Activated CD4-positive, alpha-beta T cell treated with anti-CD3 and anti-CD28 coated beads for 48 hours (primary cell): ENCODE data around the gene BATF2.
"Not testable (repeated sequence)": the region's sequence is repeated elsewhere in the genome, so short reads cannot be mapped to it uniquely, and the experiment has no call there.

Source experiments
- DNase-seq: peaks from one replicate; pipeline ENCODE4 v3.0.0-alpha.2; 2020

BATF2 gene

DNA sequence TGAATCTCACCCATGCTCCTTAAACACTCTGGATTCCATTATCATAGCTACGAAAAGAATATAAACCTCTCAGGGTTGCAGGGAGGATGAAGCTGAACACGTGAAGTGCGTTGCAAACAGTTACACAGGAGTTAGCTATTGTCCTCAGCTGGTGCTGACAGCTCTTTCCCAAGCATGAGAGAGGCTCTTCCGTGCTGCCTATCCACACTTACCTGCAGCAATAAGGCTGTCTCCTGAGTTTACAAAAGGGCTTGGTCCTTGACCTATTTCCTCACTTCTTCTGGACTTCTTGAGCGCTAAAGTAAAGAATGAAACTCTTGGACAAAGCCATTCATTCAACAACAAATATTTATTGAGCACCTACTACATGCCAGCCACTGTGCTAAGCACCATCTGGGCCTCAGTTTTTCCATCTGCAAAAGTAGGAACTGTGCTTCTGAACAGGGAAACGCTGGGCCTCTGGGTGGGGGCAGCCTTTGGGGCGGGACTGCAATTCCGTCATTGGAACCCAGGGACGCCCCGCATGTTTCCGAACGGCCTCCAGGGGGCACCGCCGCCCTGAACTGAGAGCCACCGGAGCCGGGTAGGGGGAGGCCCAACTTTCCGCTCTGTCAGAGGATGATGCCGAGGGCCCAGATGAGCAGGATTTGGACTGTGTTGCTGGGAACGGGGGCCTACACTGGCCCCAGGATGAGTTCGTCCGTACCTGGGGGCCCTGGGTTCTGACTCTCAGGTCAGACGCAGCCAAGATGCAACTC is 16.5 kb upstream of the BATF2 start:
- DNase-seq: peak; percentile 95

DNA sequence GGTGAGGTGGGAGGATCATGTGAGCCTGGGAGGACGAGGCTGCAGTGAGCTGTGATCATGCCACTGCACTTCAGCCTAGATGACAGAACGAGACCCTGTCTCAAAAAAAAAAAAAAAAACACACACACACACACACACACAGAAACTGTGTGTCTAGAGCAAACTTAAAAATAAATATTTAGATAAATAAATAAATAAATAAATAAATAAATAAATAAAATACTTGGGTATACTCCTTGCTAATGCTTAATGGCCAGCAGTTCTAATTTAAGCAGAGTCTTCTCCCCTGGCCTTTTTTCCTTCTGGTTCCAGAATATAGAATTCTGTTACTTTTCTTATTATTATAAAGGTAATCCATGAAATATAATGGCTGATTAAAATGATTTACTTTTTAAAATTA is 12.1 kb upstream of the BATF2 start:
- DNase-seq: no peak

DNA sequence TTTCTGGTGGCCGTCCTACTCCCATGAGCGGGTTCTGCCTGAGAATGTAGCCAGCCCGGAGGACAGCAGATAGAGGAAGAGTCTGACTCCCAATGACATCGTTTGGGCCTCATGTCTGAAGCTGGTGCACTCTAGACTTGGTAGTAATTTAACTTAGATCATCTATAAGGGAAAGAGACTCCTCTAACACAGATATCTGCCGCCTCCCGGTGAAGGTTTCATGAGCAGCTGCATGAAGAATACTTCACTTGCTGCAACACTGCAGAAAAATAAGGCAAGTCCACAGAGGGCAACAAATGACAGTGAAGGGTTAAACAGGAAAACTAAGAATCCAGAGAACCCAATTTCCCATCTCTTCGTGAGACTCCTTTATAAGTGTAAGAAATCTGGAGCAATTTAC is 11.2 kb upstream of the BATF2 start:
- DNase-seq: no peak

DNA sequence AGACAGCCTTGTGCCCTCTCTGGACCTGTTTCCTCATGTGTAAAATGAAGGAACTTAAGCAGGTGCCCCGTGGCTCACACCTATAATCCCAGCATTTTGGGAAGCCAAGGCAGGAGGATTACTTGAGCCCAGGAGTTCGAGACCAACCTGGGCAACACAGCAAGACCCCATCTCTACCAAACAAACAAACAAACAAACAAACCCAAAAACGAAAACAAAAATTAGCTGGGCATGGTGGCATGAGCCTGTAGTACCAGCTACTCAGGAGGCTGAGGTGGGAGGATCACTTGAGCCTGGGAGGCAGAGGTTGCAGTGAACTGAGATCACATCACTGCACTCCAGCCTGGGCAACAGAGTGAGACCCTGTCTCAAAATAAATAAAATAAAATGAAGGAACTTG is 7.2 kb upstream of the BATF2 start:
- DNase-seq: not testable (repeated sequence)

DNA sequence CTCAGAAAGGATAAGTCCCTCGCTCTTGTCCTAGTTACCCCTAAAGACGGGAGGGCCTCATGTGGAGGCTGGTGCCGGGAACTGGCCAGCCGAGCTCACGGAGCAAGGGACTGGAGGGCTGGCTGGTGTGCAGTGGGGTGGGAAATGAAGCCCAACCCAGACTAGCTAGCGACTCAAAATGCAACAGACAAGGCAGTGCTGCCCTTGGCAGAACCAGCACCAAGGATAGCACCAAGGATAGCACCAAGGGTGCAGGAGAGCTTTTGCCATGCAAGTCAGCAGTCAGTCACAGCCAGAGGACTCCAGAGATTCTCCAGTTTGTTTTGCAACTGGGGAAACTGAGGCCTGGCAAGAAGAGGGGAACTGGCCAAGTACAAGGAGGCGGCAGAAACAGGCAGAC is 6.5 kb upstream of the BATF2 start:
- no peak for DNase-seq

DNA sequence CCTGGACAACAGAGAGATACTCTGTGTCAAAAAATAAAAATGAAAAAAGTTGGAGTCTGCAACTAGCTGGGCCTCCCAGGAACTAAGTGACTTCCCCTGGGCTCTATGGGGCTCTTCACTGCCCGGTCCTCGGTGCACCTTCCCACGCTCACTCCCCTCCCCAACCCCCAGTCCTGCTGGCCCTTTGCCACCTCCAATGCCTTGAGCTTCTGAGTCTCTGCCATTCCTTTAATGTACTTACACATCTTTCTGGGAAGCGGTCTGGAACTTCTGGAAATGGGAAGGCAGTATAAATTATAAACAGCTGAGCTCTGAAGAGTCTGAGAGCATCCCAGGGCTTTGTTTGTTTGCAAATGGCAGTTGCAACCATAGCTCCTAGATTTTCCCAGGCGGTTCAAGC is 5.9 kb upstream of the BATF2 start:
- no peak for DNase-seq

DNA sequence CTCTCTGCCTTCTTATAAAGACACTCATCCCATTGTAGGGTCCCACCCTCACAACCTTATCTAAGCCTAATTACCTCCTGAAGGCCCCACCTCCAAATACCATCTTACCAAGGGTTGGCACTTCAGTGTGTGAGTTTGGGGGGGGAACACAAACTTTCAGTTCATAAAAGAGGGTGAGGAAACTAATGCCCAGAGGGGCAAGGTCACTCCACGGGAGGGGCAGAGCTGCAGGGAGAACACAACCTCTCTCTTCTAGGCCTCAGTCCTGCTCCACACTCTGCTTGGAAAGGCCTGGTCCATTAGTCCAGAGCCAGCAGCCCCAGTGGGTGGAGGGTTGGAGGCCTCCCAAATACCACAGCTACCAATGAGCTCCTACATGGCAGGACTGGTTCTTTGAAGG is 2.7 kb upstream of the BATF2 start:
- no peak for DNase-seq

DNA sequence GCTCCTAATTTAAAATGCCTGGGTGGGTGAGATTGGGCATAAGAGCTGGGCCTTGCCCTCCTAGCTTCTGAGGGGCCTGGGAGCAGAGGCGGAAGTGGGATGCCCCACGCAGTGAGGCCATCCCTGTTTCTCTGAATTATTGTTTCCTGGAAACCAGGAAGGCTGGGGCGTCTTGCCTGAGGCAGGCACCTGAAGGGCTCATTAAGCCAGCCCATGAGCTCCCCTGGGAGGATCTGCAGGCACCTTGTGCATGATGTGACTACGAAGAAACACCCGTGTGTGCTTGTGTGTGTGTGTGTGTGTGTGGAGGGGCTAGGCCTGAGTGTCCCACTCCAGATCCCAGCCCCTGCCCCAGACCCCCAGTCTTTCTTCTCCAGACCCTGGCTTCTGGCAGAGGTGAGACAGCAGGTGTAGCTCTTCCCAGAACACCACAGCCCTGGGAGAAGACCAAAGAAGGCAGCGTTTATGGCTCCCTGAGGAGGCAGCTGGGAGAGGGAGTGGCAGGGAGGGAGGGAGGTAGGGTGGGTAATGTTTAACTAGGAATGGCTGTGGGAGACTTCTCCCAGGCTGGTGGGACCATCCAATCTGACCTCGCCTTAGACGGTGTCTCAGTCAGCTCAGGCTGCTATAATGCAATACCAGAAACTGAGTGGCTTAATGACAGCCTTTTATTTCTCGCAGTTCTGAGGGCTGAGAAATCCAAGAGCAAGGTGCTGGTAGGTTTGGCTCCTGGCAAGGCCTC is 2.1 kb upstream of the BATF2 start:
- no peak for DNase-seq

DNA sequence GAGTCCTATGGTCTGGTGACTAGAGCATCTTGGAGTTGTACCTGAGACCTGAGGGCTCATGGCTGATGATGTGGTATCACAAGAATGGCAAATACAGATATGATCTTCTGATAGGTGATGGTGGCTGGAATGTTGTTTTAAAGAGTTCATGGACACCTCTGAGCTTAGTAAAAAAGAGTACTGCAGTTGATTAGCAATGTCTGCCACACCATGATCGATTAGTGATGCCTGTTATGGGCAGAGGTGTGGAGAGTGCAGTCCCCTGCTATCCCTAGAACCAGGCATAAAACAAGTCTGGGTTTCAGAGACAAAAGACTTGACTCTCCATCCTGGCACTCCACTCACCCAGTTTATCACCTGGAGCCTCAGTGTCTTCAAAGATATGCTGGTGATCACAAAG is 1.4 kb upstream of the BATF2 start:
- peak; percentile 36 for DNase-seq

DNA sequence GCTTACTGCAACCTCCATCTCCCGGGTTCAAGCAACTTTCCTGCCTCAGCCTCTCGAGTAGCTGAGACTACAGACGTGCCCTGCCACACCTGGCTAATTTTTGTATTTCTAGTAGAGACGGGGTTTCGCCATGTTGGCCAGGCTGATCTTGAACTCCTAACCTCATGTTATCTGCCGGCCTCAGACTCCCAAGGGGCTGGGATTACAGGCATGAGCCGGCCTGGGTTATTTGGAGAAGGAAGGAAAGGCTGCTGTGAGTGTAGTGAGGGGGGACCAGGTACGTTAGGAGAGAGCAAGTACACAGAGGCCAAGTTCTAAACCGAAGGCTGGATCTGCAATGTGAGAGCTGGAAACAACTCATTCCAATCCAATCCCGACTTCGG is 453 bp downstream of the BATF2 start:
- no peak for DNase-seq

DNA sequence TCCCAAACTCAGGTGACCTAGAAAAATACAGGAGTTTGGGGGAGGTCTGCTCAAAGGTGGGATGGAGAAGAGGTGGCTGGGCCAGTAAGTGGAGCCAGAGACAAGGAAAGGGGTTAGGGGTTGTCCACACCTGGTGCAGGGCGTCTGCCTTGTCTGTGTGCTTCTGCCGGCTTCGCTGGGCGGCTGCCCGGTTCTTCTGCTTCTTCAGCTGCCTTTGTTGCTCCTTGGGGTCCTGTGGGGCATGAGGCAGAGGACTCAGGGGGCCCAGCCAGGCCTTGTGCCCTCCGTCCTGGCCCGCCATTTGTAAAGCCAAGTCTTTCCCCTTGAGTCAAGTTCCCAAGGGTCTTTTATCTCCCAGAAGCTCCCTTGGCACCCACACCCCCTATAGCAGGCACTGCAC is 2.5 kb downstream of the BATF2 start:
- DNase-seq: no peak

DNA sequence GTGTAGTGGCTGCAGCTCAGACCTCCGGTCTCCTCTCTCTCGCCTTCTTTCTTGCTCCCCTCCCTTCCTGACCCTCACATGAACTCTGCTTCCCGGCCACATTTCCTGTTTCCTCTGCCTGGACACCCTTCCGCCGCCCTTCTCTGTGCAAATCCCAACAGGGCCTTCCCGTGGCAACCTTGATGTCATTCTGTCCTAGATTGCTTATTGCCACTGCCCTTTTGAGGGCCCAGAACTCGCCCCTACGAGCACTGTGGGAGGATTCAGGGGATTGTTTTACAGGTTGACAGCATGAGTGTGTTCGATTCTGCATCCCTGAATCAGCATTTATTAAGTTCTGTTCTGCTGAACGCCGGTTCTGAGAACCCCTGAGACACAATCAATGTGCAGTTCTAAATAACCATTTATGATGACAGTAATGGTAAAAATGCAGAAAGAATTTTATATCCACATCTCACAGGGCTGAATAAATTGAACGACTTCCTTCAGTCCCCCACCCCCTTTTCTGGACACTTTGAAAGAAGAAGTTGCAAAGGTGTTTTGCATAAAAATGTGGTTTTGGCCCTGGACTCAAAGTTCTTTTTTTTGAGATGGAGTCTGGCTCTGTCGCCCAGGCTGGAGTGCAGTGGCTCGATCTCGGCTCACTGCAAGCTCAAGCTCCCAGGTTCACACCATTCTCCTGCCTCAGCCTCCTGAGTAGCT is 6.4 kb downstream of the BATF2 start:
- no peak for DNase-seq

DNA sequence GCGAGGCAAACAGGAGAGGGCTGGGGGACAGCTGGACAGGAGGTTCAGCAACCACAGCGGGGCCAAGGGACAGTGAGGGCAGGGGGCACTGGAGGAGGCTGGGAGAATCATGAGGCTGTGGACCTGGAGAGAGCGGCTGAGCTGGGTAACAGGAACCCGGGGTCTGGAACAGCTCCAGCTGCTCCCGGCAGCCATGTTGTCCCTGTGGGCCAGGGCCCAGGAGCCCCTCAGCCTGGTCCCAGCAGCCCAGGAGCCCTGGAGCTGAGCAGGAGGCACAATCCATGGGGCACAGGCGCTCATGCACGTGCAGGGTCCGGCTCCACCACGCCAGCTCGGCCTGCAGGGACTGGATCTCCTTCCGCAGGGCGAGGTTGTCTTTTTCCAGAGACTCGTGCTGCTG is 7.4 kb downstream of the BATF2 start:
- no peak for DNase-seq

DNA sequence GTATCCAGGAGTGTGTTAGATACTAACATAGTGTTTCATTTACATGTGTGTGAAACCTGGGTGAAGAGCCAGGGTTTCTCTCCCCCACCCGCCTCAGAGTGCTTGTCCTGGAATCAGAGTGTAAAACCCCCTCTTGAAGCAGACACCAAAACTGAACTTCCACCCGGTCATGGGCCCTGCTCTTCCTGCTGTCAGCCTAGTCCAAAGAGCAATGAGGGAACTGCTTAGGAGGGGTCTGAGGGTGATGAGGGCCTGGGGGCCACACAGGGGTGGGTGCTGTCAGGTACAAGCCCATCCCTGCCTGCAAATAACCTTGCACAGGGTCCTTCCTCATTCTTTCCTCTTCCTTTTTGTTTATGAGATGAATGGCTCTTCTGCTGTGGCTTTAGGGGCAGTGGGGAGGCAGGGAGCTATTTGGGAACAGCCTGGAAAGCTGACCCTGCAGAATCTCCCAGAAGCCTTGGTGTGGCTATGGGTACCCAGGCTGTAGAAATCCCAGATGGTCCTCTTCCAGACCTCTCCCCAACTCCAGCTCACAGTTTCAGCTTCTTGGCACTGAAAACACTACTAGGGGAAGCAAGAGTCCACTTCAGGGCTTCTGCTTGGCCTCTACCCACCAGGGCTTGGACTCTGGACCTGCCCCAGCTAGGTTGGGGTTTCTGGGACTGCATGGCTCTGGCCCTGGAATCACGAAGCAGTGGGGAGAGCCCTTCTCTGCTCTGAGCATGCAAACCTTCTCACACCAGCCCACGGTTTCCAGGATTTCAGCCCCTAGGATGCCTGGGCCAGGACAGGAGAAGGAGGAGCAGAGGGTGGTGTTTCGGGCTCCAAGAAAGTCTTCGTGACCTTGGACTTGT is 8.5 kb downstream of the BATF2 start:
- DNase-seq: no peak

DNA sequence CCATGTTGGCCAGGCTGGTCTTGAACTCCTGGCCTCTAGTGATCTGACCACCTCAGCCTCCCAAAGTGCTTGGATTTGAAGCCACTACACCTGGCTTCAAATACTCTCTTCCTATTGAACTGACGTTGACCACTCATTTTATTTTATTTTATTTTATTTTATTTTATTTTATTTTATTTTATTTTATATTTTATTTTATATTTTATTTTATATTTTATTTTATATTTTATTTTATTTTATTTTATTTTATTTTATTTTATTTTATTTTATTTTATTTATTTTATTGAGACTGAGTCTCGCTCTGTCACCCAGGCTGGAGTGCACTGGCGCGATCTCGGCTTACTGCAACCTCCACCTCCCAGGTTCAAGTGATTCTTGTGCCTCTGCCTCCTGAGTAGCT is 13.4 kb downstream of the BATF2 start:
- DNase-seq: not testable (repeated sequence)

DNA sequence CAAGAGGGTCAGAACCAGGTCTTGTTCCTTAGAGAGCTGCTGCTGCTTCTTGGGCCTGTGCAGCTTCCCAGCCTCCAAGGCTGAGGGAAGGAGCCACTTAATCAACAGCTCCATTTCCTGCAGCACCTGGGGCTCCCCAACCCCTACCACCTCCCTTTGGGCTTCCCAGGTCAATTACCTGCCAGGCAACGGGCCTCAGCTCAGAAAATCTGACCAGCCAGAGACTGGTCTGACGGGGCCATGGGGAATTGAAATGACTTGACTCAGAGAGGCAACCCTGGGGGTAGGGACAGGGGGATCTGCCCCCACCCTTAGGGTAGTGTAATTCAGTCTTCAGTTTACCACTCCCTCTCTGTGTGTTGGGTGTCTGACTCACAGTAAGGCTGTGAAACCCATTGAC is 20.1 kb downstream of the BATF2 start:
- no peak for DNase-seq

DNA sequence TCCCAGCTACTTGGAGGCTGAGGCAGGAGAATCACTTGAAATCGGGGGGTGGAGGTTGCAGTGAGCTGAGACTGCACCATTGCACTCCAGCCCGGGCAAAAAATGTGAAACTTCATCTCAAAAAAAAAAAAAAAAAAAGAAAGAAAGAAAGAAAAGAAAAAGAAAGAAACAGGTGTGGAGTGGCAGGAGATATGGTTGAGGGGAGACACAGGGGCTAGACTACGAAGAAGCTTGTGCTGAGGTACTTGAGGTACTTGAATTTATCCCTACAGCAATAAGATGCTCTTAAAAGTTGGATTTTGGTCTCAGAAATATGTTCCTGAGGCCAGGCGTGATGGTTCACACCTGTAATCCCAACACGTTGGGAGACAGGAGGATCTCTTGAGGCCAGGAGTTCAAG is 22.6 kb downstream of the BATF2 start:
- no peak for DNase-seq

DNA sequence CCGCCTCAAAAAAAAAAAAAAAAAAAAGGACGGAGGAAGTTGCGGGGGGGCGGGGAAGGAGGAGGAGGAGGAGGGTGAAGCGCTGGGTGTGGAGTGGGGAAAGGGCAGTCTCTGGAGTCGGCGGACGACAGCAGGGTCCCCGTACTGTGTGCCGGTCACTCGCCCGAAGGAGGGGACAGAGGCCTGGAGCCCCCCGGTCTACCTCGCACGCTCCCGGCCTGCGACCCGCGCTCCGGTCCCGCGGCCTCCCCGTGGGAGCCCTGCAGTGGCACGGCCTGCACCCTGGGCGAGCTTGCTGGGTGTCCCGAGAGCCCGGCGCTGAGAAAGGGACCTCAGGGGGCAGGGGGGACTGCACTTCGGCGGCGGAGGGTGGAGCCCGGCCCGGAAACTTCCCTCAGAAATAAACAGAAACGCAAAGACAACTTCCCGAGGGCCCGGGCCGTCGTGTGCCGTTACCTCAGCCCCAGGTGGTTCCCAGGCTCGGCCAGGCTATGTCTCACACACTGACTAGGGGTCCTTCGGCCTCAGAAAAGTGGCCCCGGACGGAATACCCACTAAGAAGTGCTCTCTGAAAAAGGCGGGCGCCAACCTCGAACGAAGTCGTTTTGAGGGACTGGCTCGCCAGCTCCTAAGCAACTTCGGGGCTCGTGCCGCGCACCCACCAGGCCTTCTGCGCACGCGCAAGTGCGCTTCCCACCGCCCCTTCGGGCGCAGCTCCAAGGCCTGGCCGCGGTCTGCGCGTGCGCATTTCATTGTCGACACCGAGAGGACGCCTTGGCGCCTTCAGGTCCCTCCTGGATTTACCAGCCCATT is 25.1 kb downstream of the BATF2 start, which contains the start of gene MAJIN:
Gene MAJIN (minus strand): TSS at position 688 of the 813 bp plus-strand sequence. CDS start 12,703 bp downstream, outside the sequence.
- peak; percentile 96 for DNase-seq

DNA sequence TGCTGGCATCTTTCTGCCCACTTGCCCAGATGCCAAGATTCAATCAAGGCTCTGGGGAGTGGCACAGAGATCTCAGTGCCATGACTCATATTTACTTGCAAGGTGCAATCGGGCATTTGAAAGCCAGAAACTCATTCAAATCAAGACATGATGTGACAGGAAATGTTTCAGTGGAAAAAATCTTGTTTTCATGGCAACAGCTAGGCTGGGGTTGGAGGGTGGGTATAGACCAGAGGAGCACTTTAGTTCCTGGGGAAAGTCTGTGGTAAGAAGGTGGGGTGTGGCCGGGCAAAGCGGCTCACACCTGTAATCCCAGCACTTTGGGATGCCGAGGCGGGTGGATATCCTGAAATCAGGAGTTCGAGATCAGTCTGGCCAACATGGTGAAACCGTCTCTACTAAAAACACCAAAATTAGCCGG is 26.0 kb downstream of the BATF2 start:
- DNase-seq: peak; percentile 49

DNA sequence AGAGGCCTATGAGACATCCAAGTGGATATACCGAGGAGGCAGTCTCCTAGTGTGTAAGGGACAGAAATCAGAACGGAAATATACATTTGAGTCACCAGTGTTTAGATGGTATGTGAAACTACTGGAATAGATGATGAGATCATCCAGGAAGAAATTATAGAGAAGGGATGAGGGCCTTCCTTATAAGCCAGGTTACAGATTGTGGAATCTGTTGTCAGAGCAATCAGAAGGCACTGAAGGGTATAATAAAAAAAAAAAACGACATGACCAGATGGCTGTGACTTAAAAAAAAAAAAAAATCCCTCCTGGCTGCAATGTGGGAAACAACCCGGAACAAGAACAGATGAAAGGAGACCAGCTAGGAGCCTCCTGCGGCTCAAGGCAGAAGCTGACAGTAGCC is 27.6 kb downstream of the BATF2 start:
- DNase-seq: no peak

DNA sequence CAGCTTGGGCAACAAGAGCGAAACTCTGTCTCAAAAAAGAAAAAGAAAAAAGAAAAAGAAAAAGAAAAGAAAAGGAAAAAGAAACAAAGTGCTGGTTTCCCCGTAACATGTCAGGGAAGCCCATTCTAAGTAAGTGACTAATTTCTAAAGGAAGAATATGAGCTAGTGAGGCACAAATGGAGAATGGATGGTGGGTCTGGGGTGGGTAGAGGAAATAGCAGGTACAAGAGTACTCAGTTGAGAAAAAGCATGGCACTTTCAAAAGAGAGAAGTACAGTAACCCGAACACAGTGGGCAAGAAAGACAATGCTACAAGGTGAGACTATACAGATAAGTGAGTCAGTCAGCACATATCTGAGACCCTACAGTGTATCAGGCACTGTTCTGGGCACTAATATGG is 29.4 kb downstream of the BATF2 start:
- DNase-seq: no peak

DNA sequence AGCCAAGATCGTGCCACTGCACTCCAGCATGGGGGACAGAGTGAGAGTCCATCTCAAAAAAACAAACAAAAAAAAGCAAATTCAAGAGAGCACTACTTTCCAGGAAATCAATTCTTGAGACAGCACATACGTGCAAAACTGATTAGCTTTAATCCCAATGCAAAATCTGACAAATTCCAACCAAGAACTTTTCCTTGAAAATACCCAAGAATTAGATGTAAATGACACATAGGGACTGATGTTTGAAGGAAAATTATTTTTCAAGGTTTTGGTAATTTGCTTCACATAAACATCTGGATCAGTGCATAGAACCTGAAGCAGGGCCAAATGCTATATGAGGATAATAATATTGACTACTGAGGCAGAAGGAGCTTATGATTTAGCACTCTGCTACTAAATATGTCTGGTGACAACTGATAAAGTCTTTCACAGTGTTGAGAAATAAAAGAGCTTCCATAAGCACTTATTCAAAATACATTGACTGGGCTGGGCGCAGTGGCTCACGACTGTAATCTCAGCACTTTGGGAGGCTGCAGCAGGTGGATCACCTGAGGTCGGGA is 33.6 kb downstream of the BATF2 start:
- DNase-seq: no peak
